Mucosa of descending colon (tissue), 3 donors: ENCODE results near the gene GRM8. TPM values are rescaled to one million over a fixed set of nuclear protein-coding genes. Genes with fewer than 3 reads are reported as not detected.

ENCODE experiments used
- ATAC-seq: fragments of 200-7000 bp; cut with Tn5 transposase; one replicate; pipeline ENCODE4 v1.9.1; 2020; ENCODE audit warnings: mild to moderate bottlenecking, moderate library complexity
- DNase-seq, 3 donors: peaks; one replicate each; pipeline ENCODE4 v3.0.0-alpha.2; 2020
- H3K36me3 ChIP-seq: fragments of 200-600 bp; one replicate; pipeline ENCODE4 v1.8.0; 2021; ENCODE audit warnings: low read depth, mild to moderate bottlenecking
- H3K4me1 ChIP-seq: fragments of 200-600 bp; one replicate; pipeline ENCODE4 v1.8.0; 2021; ENCODE audit warnings: low read depth, mild to moderate bottlenecking
- H3K4me3 ChIP-seq: fragments of 200-600 bp; one replicate; pipeline ENCODE4 v1.8.0; 2021; ENCODE audit warnings: mild to moderate bottlenecking
- H3K9me3 ChIP-seq: fragments of 200-600 bp; one replicate; pipeline ENCODE4 v1.8.0; 2021; ENCODE audit warnings: mild to moderate bottlenecking
- intact Hi-C, 2 donors: fragments of 100-400 bp; cut with DNase I in 1 of 2; cut with micrococcal nuclease in 1 of 2; formaldehyde crosslinking; loops; one replicate each; pipeline versions ENCODE4 v1.11.0 to v1.11.1; 2022; cut with DNase I, micrococcal nuclease
- total RNA-seq, 3 donors: library from RNA; stranded (reverse); fragmentation: NEBNext Ultra II Directional in 2 of 3; extraction: Animal tissue kit (Norgen Biotek cat#: 25700) in 2 of 3; gene quantifications; one replicate each; pipeline versions ENCODE4 v1.2.1 to v1.2.4, GENCODE V29; 2021 to 2023
- TF ChIP-seq, protein P1 (sequence below): fragments of 200-600 bp; IDR thresholded peaks from one replicate; pipeline ENCODE4 v1.8.0; 2022; ENCODE audit warnings: antibody characterized with exemption, mild to moderate bottlenecking
- donor health status: DM: no; HTN: no; CAD: no; lungs with moderate emphysema.
- donor health status: DM: no; HTN: no; CAD: no.
- donor health status: DM: no; HTN: yes; CAD: no.

GRM8 gene
- total RNA-seq, 3 donors from 2014 or later: 0.41 to 9.2 (median 4.4) TPM

DNA sequence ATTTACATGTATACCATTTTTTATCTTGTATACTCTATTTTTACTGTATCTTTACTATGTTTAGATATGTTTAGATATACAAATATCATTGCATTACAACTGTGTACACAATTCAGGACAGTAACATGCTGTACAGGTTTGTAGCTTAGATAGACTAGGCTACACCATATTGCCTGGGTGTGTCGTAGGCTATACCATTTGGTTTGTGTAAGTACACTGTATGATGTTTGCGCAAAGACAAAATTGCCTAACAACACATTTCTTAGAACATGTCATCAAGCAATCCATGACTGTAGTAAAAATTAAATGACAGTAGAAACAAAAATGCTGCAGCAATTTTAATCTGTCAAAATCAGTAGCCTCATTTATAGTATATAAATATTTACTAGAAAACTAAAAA, 812.2 kb downstream of the GRM8 start:
- Histone ChIP-seq H3K9me3 (no peaks in the 10 kb centered on the region), H3K36me3 (peaks cover 5% of the 10 kb centered on the region), H3K4me1 (peaks cover 8% of the 10 kb centered on the region), H3K4me3 (no peak overlapping the region)
- DNase-seq: peak in 1 of 3 donors; percentile 57
- peak; percentile 99 for ATAC-seq
- intact Hi-C loops: no loop called here
- TF ChIP-seq, protein P1, sequence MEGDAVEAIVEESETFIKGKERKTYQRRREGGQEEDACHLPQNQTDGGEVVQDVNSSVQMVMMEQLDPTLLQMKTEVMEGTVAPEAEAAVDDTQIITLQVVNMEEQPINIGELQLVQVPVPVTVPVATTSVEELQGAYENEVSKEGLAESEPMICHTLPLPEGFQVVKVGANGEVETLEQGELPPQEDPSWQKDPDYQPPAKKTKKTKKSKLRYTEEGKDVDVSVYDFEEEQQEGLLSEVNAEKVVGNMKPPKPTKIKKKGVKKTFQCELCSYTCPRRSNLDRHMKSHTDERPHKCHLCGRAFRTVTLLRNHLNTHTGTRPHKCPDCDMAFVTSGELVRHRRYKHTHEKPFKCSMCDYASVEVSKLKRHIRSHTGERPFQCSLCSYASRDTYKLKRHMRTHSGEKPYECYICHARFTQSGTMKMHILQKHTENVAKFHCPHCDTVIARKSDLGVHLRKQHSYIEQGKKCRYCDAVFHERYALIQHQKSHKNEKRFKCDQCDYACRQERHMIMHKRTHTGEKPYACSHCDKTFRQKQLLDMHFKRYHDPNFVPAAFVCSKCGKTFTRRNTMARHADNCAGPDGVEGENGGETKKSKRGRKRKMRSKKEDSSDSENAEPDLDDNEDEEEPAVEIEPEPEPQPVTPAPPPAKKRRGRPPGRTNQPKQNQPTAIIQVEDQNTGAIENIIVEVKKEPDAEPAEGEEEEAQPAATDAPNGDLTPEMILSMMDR: no peak

DNA sequence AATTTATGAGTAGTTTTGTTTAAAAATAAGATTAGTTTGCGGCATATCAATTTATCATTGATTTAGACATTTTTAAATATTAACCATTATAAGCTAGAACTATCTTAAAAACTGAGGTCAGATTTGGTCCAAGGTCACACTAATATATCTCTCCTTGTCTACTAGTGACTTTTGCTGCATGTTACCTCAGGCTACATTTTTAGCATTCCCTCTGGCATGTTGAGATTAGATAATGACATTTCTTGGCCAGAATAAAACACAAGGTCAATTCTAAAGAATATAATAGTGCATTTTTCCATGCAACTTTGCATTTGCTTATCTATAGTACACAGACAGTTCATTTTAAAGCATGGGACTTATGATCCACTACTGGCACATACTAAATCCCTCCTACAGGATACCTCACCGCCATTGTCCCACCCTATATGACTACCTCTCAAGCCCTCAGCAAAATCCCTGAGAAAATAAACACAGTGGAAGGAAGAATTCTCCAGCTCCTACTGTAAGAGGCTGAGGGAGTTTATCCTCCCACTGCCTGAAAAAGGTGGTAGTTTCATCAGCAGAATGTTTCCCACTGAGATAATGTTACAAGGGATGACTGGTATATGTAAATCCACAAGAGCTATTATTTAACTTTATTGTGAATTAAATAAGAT, 816.4 kb downstream of the GRM8 start:
- H3K4me3 ChIP-seq: no peak overlapping the region
- H3K4me1 ChIP-seq: peaks cover 7% of the 10 kb centered on the region
- no peaks in the 10 kb centered on the region for H3K9me3 ChIP-seq
- TF ChIP-seq, protein P1: no peak
- intact Hi-C loops: no loop called here
- peaks cover 5% of the 10 kb centered on the region for H3K36me3 ChIP-seq
- no peak for ATAC-seq
- no peak for DNase-seq

DNA sequence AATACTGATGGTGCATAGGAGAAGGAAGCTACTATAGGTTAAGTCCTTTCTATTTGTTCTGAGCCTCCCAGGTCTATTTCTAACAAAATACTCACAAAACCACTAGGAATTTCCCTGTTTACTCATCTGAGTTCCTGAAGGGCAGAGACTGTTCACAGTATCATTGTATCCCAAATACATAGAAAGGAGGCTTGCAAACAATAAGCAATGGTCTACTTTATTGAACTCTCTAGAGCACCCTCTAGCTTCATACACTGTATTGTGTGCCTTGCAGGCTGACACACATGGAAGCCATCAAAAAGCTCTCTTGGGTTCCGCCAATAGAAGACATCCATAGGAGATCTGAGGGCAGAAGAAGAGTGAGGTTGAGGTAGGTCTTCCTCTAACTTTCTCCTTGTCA, 826.1 kb downstream of the GRM8 start:
- TF ChIP-seq, protein P1: no peak
- no peaks in the 10 kb centered on the region for H3K36me3 ChIP-seq
- no peak overlapping the region for H3K4me3 ChIP-seq
- no peak for DNase-seq
- intact Hi-C loops: no loop called here
- H3K9me3 ChIP-seq: no peaks in the 10 kb centered on the region
- ATAC-seq: no peak
- no peaks in the 10 kb centered on the region for H3K4me1 ChIP-seq

DNA sequence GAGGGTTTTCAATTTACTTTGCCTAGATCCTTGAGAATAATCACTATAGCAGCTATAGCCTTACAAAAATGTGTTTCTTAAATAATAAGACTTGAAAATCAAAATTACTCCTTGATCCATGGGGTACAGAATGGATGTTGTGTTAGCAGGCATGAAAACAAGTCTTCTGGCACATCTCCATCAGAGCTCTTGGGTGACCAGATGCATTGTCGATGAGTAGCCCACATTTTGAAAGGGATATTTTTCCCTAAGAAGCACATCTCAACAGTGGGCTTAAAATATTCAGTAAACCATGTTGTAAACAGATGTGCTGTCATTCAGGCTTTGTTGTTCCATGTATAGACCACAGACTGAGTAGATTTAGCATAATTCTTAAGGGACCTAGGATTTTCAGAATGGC, 827.8 kb downstream of the GRM8 start:
- TF ChIP-seq, protein P1: no peak
- DNase-seq (no peak), ATAC-seq (no peak)
- Histone ChIP-seq H3K9me3 (no peaks in the 10 kb centered on the region), H3K4me1 (no peaks in the 10 kb centered on the region), H3K4me3 (no peak overlapping the region), H3K36me3 (no peaks in the 10 kb centered on the region)
- intact Hi-C loops: no loop called here

DNA sequence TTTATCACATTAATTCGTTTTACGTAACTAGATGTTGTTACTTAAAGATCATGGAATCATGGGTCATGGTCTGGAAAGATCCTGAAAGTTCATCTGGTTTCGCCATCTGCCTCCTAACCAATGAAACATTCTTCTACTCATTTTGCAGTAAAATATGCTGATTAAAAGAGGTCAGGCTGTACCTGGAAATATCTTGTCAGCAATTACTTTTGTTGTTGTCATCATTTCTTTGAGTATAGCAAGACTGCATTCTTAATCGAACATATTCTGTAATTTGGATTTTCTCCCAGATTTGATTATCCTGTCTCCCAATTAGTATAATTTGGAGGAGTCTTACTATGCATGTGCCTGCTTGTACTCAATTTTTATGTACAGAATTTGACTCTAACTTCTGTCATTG, 833.7 kb downstream of the GRM8 start:
- H3K36me3 ChIP-seq: no peaks in the 10 kb centered on the region
- TF ChIP-seq, protein P1: no peak
- DNase-seq (no peak), ATAC-seq (no peak)
- H3K4me3 ChIP-seq: no peak overlapping the region
- intact Hi-C loops: no loop called here
- H3K4me1 ChIP-seq: no peaks in the 10 kb centered on the region
- H3K9me3 ChIP-seq: no peaks in the 10 kb centered on the region
